ENCODE measurements around the gene MYLK4. TPM values are rescaled to one million over a fixed set of nuclear protein-coding genes. Genes with fewer than 3 reads are reported as not detected.
A peak's percentile ranks its signal among the peaks of the same experiment; 100 is the strongest.

The MYLK4 gene
- total RNA-seq, 3 donors from 2014 or later = 0.41 to 0.82 (median 0.43) TPM

GRCh38 chr6:2716936-2717700 is 33.6 kb downstream of the MYLK4 start:
- no peaks in the 10 kb centered on the region for H3K4me1 ChIP-seq (ENCODE audit: low read depth)
- ATAC-seq (peak; percentile 81), DNase-seq (no peak)

GRCh38 chr6:2715737-2716136 is 35.0 kb downstream of the MYLK4 start:
- Histone ChIP-seq H3K4me1 (ENCODE audit: low read depth) (no peaks in the 10 kb centered on the region), H3K4me3 (no peak overlapping the region), H3K36me3 (ENCODE audit: low read depth) (no peaks in the 10 kb centered on the region), H3K9me3 (peaks cover 13% of the 10 kb centered on the region)
- TF ChIP-seq, protein P1, sequence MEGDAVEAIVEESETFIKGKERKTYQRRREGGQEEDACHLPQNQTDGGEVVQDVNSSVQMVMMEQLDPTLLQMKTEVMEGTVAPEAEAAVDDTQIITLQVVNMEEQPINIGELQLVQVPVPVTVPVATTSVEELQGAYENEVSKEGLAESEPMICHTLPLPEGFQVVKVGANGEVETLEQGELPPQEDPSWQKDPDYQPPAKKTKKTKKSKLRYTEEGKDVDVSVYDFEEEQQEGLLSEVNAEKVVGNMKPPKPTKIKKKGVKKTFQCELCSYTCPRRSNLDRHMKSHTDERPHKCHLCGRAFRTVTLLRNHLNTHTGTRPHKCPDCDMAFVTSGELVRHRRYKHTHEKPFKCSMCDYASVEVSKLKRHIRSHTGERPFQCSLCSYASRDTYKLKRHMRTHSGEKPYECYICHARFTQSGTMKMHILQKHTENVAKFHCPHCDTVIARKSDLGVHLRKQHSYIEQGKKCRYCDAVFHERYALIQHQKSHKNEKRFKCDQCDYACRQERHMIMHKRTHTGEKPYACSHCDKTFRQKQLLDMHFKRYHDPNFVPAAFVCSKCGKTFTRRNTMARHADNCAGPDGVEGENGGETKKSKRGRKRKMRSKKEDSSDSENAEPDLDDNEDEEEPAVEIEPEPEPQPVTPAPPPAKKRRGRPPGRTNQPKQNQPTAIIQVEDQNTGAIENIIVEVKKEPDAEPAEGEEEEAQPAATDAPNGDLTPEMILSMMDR (IDR thresholded peaks at IDR 0.05) = no peak
- ATAC-seq (peak; percentile 92), DNase-seq (peak in 2 of 3 donors; percentile 44 to 51)
- intact Hi-C loops (cut with DNase I, micrococcal nuclease) = no loop called here

More at GRCh38 chr6:2716936-2717700, 33.6 kb downstream of the MYLK4 start:
- H3K4me3 ChIP-seq = no peak overlapping the region
- no peaks in the 10 kb centered on the region for H3K36me3 ChIP-seq (ENCODE audit: low read depth)
- TF ChIP-seq, protein P1 (IDR thresholded peaks at IDR 0.05) = no peak
- intact Hi-C loops (cut with DNase I, micrococcal nuclease) = no loop called here
- no peaks in the 10 kb centered on the region for H3K9me3 ChIP-seq

DNA sequence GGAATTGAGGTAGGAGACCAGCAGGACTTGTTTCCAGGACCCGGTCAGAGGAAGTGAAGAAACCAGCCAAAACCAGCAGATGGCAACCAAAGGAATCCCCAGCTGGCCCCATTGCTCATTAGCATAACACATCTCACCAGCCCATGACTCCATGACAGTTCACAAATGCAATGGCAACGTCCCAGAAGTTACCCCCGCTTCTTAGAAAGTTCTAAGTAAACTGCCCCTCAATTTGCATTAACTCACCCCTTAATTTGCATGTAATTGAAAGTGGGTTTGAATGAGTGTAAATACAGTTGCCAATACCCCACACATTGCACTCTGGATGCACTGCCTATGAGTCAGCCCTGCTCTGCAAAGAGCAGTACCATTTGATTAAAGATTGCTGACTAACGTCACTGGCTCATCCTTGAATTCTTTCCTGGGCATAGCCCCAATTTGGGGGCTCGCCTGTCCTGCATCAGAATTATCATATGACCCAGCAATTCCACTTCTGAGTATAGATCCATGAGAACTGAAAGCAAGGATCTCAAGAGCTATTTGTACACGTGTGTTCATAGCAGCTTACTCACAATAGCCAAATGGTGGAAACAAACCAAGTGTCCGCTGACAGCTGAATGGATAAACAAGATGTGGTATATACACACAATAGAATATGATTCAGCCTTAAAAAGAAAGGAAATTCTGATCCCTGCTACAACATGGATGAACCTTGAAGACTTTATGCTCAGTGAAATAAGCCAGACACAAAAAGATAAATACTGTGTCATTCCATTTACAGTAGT is 36.4 kb downstream of the MYLK4 start:
- peaks cover 24% of the 10 kb centered on the region for H3K9me3 ChIP-seq
- no peak for DNase-seq
- H3K4me1 ChIP-seq (ENCODE audit: low read depth) = no peaks in the 10 kb centered on the region
- ATAC-seq = no peak
- TF ChIP-seq, protein P1 (IDR thresholded peaks at IDR 0.05) = no peak
- no peaks in the 10 kb centered on the region for H3K36me3 ChIP-seq (ENCODE audit: low read depth)
- H3K4me3 ChIP-seq = no peak overlapping the region
- intact Hi-C loops (cut with DNase I, micrococcal nuclease) = no loop called here

GRCh38 chr6:2713473-2714110 is 37.1 kb downstream of the MYLK4 start:
- TF ChIP-seq, protein P1 (IDR thresholded peaks at IDR 0.05) = no peak
- Histone ChIP-seq H3K4me3 (no peak overlapping the region), H3K36me3 (ENCODE audit: low read depth) (no peaks in the 10 kb centered on the region), H3K9me3 (peaks cover 24% of the 10 kb centered on the region), H3K4me1 (ENCODE audit: low read depth) (no peaks in the 10 kb centered on the region)
- ATAC-seq (no peak), DNase-seq (no peak)
- intact Hi-C loops (cut with DNase I, micrococcal nuclease) = no loop called here

- DNase-seq = no peak
- Histone ChIP-seq H3K36me3 (ENCODE audit: low read depth) (no peaks in the 10 kb centered on the region), H3K4me1 (ENCODE audit: low read depth) (no peaks in the 10 kb centered on the region), H3K4me3 (no peak overlapping the region), H3K9me3 (peaks cover 24% of the 10 kb centered on the region)
- TF ChIP-seq, protein P1 (IDR thresholded peaks at IDR 0.05) = no peak
- intact Hi-C loops (cut with DNase I, micrococcal nuclease) = no loop called here
- no peak for ATAC-seq
Measured at GRCh38 chr6:2712102-2712501, 38.6 kb downstream of the MYLK4 start.
